Fibroblast of mammary gland (primary cell): ENCODE data around the gene C3orf49.

ENCODE experiments used
- DNase-seq: peaks from one replicate; pipeline ENCODE4 v3.0.0-alpha.2; 2010; ENCODE audit warnings: low read depth
- H3K4me3 ChIP-seq: 2 replicates; pipeline ENCODE4 v1.5.1; 2011; ENCODE audit warnings: low read depth, mild to moderate bottlenecking, low read length, moderate library complexity; ENCODE audit not compliant: control insufficient read depth
- CTCF ChIP-seq: conservative IDR thresholded peaks from 2 replicates; pipeline ENCODE4 v1.5.1; 2011; ENCODE audit warnings: low read depth, low read length, inconsistent platforms; ENCODE audit not compliant: control insufficient read depth, insufficient read depth

C3orf49 gene

GRCh38 chr3:63857311-63857710 lies 38.2 kb downstream of the C3orf49 start:
- no peak for TF ChIP-seq CTCF
- peak; percentile 7 for DNase-seq
- no peak overlapping the region for H3K4me3 ChIP-seq

- H3K4me3 ChIP-seq, result no peak overlapping the region
- no peak for TF ChIP-seq CTCF
- DNase-seq, result no peak
These were observed 41.7 kb downstream of the C3orf49 start for GRCh38 chr3:63860776-63861175.

GRCh38 chr3:63861306-63861705 lies 42.2 kb downstream of the C3orf49 start:
- no peak overlapping the region for H3K4me3 ChIP-seq
- DNase-seq, result no peak
- no peak for TF ChIP-seq CTCF

- peak overlapping the region; percentile 85 for H3K4me3 ChIP-seq
- DNase-seq, result no peak
- TF ChIP-seq CTCF, result no peak
These were observed 43.7 kb downstream of the C3orf49 start for GRCh38 chr3:63862804-63863149.

- H3K4me3 ChIP-seq, result peak within 1 kb of the TSS; percentile 85
- TF ChIP-seq CTCF, result no peak
- DNase-seq, result peak; percentile 33
These were observed 44.3 kb downstream of the C3orf49 start, which contains the start of the genes ATXN7 and THOC7 for GRCh38 chr3:63863150-63864007. Gene ATXN7 (plus strand): TSS chr3:63863867. CDS start chr3:63912599, 48,732 bp downstream. Gene THOC7 (minus strand): TSS chr3:63863805. CDS start chr3:63863790, 15 bp downstream.

- H3K4me3 ChIP-seq, result peak overlapping the region; percentile 76
- TF ChIP-seq CTCF, result no peak
- DNase-seq, result no peak
These were observed 45.2 kb downstream of the C3orf49 start for GRCh38 chr3:63864008-63864964.
